HepG2 (cell line): ENCODE results near the gene PLEKHG4B. TPM values are rescaled to one million over a fixed set of nuclear protein-coding genes. Genes with fewer than 3 reads are reported as not detected.

Source experiments
- IRF1 ChIP-seq: sonication (generic); formaldehyde crosslinking; IDR thresholded peaks from 2 replicates; pipeline ENCODE4 v1.4.0; 2020; ENCODE audit warnings: low read depth, mild to moderate bottlenecking, missing genetic modification reagents
- ZNF776 ChIP-seq: sonication (generic); formaldehyde crosslinking; IDR thresholded peaks from 2 replicates; pipeline ENCODE4 v1.4.0; 2020; ENCODE audit warnings: mild to moderate bottlenecking, missing genetic modification reagents
- ZUFSP ChIP-seq: sonication (generic); formaldehyde crosslinking; IDR thresholded peaks from 2 replicates; pipeline ENCODE4 v1.9.0; 2021; ENCODE audit warnings: missing genetic modification reagents, mild to moderate bottlenecking, borderline replicate concordance
- polyA plus RNA-seq, 8 experiments: library from polyadenylated mRNA; depleted of rRNA in 3 of 8; stranded (reverse) in 7 of 8; unstranded in 1 of 8; fragments of >200 nt; fragmentation: Illumina TruSeq in 4 of 8; extraction: Trizol in 4 of 8; gene quantifications; 2 replicates each; pipeline versions ENCODE4 v1.2.1 to v1.2.3, GENCODE V29; 2011 to 2016; ENCODE audit warnings: low read depth in 4 of 8, missing spikeins in 1 of 8, mixed read lengths in 1 of 8; ENCODE audit not compliant: insufficient read depth in 1 of 8
- total RNA-seq, 5 experiments: library from RNA; depleted of rRNA; stranded (reverse); fragments of >200 nt; fragmentation: Illumina TruSeq; extraction: Trizol; gene quantifications; 2 replicates each; pipeline ENCODE4 v1.2.3, GENCODE V29; 2016; ENCODE audit warnings: low read depth in 1 of 5
- TF ChIP-seq, protein P1 (sequence below): sonication (generic); formaldehyde crosslinking; IDR thresholded peaks from 2 replicates; pipeline ENCODE4 v1.8.0; 2022; ENCODE audit warnings: missing genetic modification reagents, mild to moderate bottlenecking, inconsistent platforms, borderline replicate concordance
- TF ChIP-seq, protein P2 (sequence below): sonication (generic); formaldehyde crosslinking; IDR thresholded peaks from 2 replicates; pipeline ENCODE4 v1.8.0; 2022; ENCODE audit warnings: low read depth, missing genetic modification reagents
- TF ChIP-seq, protein P3 (sequence below): sonication (generic); formaldehyde crosslinking; IDR thresholded peaks from 2 replicates; pipeline ENCODE4 v1.4.0; 2020; ENCODE audit warnings: mild to moderate bottlenecking, missing genetic modification reagents

Gene PLEKHG4B
- total and polyA plus RNA-seq, 2 of the 13 experiments (the other 11 are each of a cell fraction or from before 2014, with no cell fraction given), result 0.09 TPM; not detected in 1

DNA sequence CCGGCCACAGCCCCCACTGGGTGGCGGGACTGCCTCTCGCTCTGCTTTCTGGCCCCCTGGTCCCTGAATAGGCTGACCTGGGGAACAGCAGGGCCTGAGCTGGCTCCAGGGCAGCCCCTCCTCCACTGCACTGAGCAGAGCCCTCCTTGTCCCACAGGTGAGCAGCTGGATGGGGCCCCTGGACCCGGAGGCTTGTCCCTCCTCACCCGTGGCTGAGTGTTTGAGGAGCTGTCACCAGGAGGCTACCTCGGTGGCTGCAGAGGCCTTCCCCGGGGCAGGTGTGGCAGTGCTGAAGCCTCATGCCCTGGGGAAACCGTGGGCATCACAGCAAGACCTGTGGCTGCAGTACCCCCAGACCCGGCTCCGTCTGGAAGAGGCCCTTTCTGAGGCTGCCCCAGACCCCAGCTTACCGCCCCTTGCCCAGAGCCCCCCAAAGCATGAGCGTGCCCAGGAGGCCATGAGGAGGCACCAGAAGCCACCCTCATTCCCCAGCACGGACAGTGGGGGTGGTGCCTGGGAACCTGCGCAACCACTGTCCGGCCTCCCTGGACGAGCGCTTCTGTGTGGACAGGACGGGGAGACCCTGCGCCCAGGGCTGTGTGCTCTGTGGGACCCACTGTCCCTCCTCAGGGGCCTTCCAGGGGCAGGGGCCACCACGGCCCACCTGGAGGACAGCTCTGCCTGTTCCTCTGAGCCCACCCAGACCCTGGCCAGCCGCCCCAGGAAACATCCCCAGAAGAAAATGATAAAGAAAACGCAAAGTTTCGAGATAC lies 70.8 kb downstream of the PLEKHG4B start (continued):
- TF ChIP-seq ZNF776 (CRISPR knock-in tag), result no peak
- TF ChIP-seq ZUFSP (CRISPR knock-in tag), result no peak
- no peak for TF ChIP-seq IRF1
- TF ChIP-seq, protein P1, sequence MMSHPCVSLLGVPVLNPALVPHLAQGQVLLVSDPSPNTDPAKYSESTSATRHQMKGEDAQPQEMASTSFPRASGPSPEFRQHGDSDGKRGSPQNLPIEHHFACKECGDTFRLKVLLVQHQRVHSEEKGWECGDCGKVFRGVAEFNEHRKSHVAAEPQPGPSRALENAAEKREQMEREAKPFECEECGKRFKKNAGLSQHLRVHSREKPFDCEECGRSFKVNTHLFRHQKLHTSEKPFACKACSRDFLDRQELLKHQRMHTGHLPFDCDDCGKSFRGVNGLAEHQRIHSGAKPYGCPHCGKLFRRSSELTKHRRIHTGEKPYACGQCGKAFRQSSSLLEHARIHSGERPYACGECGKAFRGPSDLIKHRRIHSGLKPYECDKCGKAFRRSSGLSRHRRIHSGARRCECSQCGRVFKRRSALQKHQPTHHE, result no peak
- TF ChIP-seq, protein P2, sequence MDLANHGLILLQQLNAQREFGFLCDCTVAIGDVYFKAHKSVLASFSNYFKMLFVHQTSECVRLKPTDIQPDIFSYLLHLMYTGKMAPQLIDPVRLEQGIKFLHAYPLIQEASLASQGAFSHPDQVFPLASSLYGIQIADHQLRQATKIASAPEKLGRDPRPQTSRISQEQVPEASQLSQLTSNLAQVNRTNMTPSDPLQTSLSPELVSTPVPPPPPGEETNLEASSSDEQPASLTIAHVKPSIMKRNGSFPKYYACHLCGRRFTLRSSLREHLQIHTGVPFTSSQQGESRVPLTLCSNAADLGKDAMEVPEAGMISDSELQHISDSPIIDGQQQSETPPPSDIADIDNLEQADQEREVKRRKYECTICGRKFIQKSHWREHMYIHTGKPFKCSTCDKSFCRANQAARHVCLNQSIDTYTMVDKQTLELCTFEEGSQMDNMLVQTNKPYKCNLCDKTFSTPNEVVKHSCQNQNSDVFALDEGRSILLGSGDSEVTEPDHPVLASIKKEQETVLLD, result no peak
- TF ChIP-seq, protein P3, sequence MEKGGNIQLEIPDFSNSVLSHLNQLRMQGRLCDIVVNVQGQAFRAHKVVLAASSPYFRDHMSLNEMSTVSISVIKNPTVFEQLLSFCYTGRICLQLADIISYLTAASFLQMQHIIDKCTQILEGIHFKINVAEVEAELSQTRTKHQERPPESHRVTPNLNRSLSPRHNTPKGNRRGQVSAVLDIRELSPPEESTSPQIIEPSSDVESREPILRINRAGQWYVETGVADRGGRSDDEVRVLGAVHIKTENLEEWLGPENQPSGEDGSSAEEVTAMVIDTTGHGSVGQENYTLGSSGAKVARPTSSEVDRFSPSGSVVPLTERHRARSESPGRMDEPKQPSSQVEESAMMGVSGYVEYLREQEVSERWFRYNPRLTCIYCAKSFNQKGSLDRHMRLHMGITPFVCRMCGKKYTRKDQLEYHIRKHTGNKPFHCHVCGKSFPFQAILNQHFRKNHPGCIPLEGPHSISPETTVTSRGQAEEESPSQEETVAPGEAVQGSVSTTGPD (CRISPR knock-in tag), result no peak
